CD4-positive, alpha-beta T cell (primary cell): ENCODE results near the gene GAL3ST1. TPM values are rescaled to one million over a fixed set of nuclear protein-coding genes. Genes with fewer than 3 reads are reported as not detected.

Experiments
- ATAC-seq: fragments of 200-7000 bp; cut with Tn5 transposase; one replicate; pipeline ENCODE4 v1.10.0; 2022; ENCODE audit warnings: mild to moderate bottlenecking; ENCODE audit not compliant: poor library complexity
- CTCF ChIA-PET: fragments of 350-600 bp; sonication (Branson Sonifier 250); formaldehyde crosslinking; loops from one replicate; lab custom pipeline; 2021; ENCODE audit warnings: antibody characterized with exemption, inconsistent platforms; lab: Charles Lee
- POLR2A ChIA-PET: fragments of 350-600 bp; sonication (Branson Sonifier 250); formaldehyde crosslinking; loops from one replicate; lab custom pipeline; 2021; ENCODE audit warnings: antibody characterized with exemption, inconsistent platforms; lab: Charles Lee
- DNase-seq, 14 experiments: peaks; one replicate each; pipeline ENCODE4 v3.0.0-alpha.2; 2013 to 2020; ENCODE audit warnings: mixed read lengths in 2 of 14
- H3K27ac ChIP-seq, 2 donors: one replicate each; pipeline versions ENCODE4 v1.5.1 to v1.7.0; 2013; ENCODE audit warnings: low read length in 2 of 2, low read depth in 1 of 2, mild to moderate bottlenecking in 1 of 2
- H3K27me3 ChIP-seq, 2 experiments: 1 replicate in 1 of 2; 2 replicates in 1 of 2; pipeline versions ENCODE4 v1.6.1 to v1.7.0; 2013; ENCODE audit warnings: low read length in 2 of 2, control low read depth in 1 of 2, mild to moderate bottlenecking in 1 of 2, moderate library complexity in 1 of 2; ENCODE audit not compliant: insufficient read depth in 2 of 2, control insufficient read depth in 1 of 2
- H3K36me3 ChIP-seq: one replicate; pipeline ENCODE4 v1.6.1; 2013; ENCODE audit warnings: low read length, control low read depth; ENCODE audit not compliant: insufficient read depth
- H3K4me1 ChIP-seq: one replicate; pipeline ENCODE4 v1.6.1; 2013; ENCODE audit warnings: low read length, control low read depth; ENCODE audit not compliant: insufficient read depth
- H3K4me3 ChIP-seq: one replicate; pipeline ENCODE4 v1.5.1; 2013; ENCODE audit warnings: mild to moderate bottlenecking, low read length, moderate library complexity
- H3K9me3 ChIP-seq, 2 experiments: 1 replicate in 1 of 2; 2 replicates in 1 of 2; pipeline versions ENCODE4 v1.6.1 to v1.7.0; 2013; ENCODE audit warnings: low read length in 2 of 2, mild to moderate bottlenecking in 2 of 2, control low read depth in 1 of 2, moderate library complexity in 1 of 2; ENCODE audit not compliant: control insufficient read depth in 1 of 2, insufficient read depth in 1 of 2
- H3K27ac Mint-ChIP-seq: one replicate; pipeline ENCODE4 v1.8.0; 2020; ENCODE audit warnings: mixed read lengths
- H3K27me3 Mint-ChIP-seq: one replicate; pipeline ENCODE4 v1.8.0; 2021; ENCODE audit warnings: mixed read lengths
- H3K36me3 Mint-ChIP-seq: one replicate; pipeline ENCODE4 v1.8.0; 2021; ENCODE audit warnings: low read depth, mixed read lengths
- H3K4me1 Mint-ChIP-seq: one replicate; pipeline ENCODE4 v1.8.0; 2021; ENCODE audit warnings: low read depth, mixed read lengths
- H3K4me3 Mint-ChIP-seq: one replicate; pipeline ENCODE4 v1.8.0; 2020; ENCODE audit warnings: mild to moderate bottlenecking, mixed read lengths
- H3K9me3 Mint-ChIP-seq: one replicate; pipeline ENCODE4 v1.8.0; 2020; ENCODE audit warnings: mixed read lengths
- intact Hi-C, 2 experiments: fragments of 100-400 bp; cut with DNase I in 1 of 2; cut with micrococcal nuclease in 1 of 2; formaldehyde crosslinking; loops; one replicate each; pipeline versions ENCODE4 v1.15.1 to v1.9.0; 2023 to 2025; cut with DNase I, micrococcal nuclease
- total RNA-seq, 174 experiments: library from RNA in 2 of 174; stranded (reverse) in 2 of 174; gene quantifications; one replicate each; pipeline ENCODE4 v1.2.3 and lab custom pipeline; 2021 to 2026
- TF ChIP-seq, protein P1 (sequence below): fragments of 200-600 bp; IDR thresholded peaks from one replicate; pipeline ENCODE4 v1.8.0; 2022; ENCODE audit warnings: antibody characterized with exemption, mild to moderate bottlenecking

GAL3ST1 gene
- total RNA-seq, 2 experiments from 2014 or later: not detected

DNA sequence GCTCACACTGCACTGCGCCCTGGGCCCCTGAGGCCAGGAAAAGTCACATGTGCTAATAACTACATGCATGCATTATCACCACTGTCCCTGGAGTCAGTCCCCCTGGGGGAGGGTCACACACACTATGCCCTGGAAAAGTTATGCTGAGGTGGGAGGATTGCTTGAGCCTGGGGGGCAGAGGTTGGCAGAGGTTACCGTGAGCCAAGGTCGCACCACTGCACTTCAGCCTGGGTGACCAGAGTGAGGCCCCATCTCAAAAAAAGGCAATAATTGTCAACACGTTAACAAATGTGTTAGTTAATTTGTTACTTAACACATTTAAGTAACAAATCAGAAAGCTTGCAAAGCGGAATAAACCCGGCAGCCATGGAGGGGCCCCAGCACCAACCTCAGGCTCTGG, 14.6 kb downstream of the GAL3ST1 start:
- DNase-seq: no peak
- Mint-ChIP-seq H3K4me3 (no peak overlapping the region), H3K9me3 (no peaks in the 10 kb centered on the region), H3K27me3 (peaks cover 6% of the 10 kb centered on the region), H3K36me3 (no peaks in the 10 kb centered on the region), H3K27ac (no peak overlapping the region), H3K4me1 (no peaks in the 10 kb centered on the region)
- no peak overlapping the region for H3K27ac ChIP-seq
- ATAC-seq: no peak
- TF ChIP-seq, protein P1, sequence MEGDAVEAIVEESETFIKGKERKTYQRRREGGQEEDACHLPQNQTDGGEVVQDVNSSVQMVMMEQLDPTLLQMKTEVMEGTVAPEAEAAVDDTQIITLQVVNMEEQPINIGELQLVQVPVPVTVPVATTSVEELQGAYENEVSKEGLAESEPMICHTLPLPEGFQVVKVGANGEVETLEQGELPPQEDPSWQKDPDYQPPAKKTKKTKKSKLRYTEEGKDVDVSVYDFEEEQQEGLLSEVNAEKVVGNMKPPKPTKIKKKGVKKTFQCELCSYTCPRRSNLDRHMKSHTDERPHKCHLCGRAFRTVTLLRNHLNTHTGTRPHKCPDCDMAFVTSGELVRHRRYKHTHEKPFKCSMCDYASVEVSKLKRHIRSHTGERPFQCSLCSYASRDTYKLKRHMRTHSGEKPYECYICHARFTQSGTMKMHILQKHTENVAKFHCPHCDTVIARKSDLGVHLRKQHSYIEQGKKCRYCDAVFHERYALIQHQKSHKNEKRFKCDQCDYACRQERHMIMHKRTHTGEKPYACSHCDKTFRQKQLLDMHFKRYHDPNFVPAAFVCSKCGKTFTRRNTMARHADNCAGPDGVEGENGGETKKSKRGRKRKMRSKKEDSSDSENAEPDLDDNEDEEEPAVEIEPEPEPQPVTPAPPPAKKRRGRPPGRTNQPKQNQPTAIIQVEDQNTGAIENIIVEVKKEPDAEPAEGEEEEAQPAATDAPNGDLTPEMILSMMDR: no peak
- ChIA-PET POLR2A (no interaction called here), CTCF (no interaction called here)
- H3K9me3 ChIP-seq: peaks cover 0 to 6% of the 10 kb centered on the region in 2 experiments
- H3K27me3 ChIP-seq: no peaks in the 10 kb centered on the region
- no peak overlapping the region for H3K4me3 ChIP-seq
- no peaks in the 10 kb centered on the region for H3K4me1 ChIP-seq
- intact Hi-C loops: no loop called here
- H3K36me3 ChIP-seq: no peaks in the 10 kb centered on the region

DNA sequence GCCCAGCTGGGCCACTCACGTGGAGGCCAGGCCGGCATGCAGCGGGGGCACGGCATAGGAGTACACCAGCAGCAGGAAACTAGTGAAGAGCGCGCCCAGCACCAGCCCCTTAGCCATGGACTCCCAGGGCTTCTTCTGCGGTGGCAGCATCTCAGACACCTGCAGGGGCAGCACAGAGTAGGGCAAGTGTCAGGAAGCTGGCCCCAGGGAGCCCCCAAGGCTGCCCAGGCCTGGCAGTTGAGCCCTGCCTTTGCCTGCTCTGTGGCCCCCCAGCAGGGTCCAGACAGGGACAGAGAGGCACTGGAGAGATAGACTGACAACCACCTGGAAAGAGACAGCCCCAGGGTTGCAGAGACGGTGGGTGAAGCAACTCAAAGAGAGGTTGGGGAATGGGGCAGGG, 17.2 kb downstream of the GAL3ST1 start:
- no peak overlapping the region for H3K27ac Mint-ChIP-seq

GRCh38 chr22:30556388-30556787, 18.1 kb downstream of the GAL3ST1 start:
- Mint-ChIP-seq H3K27me3 (no peaks in the 10 kb centered on the region), H3K36me3 (no peaks in the 10 kb centered on the region), H3K27ac (no peak overlapping the region), H3K4me3 (no peak overlapping the region), H3K9me3 (no peaks in the 10 kb centered on the region), H3K4me1 (no peaks in the 10 kb centered on the region)
- TF ChIP-seq, protein P1: no peak
- no peak overlapping the region for H3K27ac ChIP-seq
- no peak overlapping the region for H3K4me3 ChIP-seq
- no peak for DNase-seq
- H3K9me3 ChIP-seq: peaks cover 0 to 6% of the 10 kb centered on the region in 2 experiments
- no peaks in the 10 kb centered on the region for H3K4me1 ChIP-seq
- ChIA-PET POLR2A (no interaction called here), CTCF (no interaction called here)
- intact Hi-C loops: no loop called here
- no peaks in the 10 kb centered on the region for H3K36me3 ChIP-seq
- H3K27me3 ChIP-seq: no peaks in the 10 kb centered on the region
- no peak for ATAC-seq

More for the DNA sequence above, 17.2 kb downstream of the GAL3ST1 start:
- ATAC-seq: no peak
- Histone ChIP-seq H3K27me3 (no peaks in the 10 kb centered on the region), H3K36me3 (no peaks in the 10 kb centered on the region), H3K9me3 (peaks cover 0 to 6% of the 10 kb centered on the region in 2 experiments), H3K4me1 (no peaks in the 10 kb centered on the region), H3K27ac (no peak overlapping the region), H3K4me3 (no peak overlapping the region)
- DNase-seq: no peak
- ChIA-PET CTCF (no interaction called here), POLR2A (no interaction called here)
- peaks cover 2% of the 10 kb centered on the region for H3K27me3 Mint-ChIP-seq
- no peak overlapping the region for H3K4me3 Mint-ChIP-seq
- intact Hi-C loops: no loop called here
- no peaks in the 10 kb centered on the region for H3K4me1 Mint-ChIP-seq
- no peaks in the 10 kb centered on the region for H3K9me3 Mint-ChIP-seq
- no peaks in the 10 kb centered on the region for H3K36me3 Mint-ChIP-seq
- TF ChIP-seq, protein P1: no peak
